ENCODE results near the gene POLG2. TPM values are rescaled to one million over a fixed set of nuclear protein-coding genes. Genes with fewer than 3 reads are reported as not detected.

Gene POLG2
- total RNA-seq, 1 experiment from 2014 or later = 22.8 TPM

GRCh38 chr17:64508683-64509082 lies 11.8 kb upstream of the POLG2 start:
- in situ Hi-C loops (cut with HindIII; ENCODE audit: low pct_unique_long_range_greater_than_20kb, low sequenced_read_pairs) = no loop called here
- no peak for DNase-seq (ENCODE audit: low read depth, low spot score)

GRCh38 chr17:64507413-64507782 lies 10.5 kb upstream of the POLG2 start:
- in situ Hi-C loops (cut with HindIII; ENCODE audit: low pct_unique_long_range_greater_than_20kb, low sequenced_read_pairs) = no loop called here
- peak; percentile 83 for DNase-seq (ENCODE audit: low read depth, low spot score)

- in situ Hi-C loops (cut with HindIII; ENCODE audit: low pct_unique_long_range_greater_than_20kb, low sequenced_read_pairs) = no loop called here
- DNase-seq (ENCODE audit: low read depth, low spot score) = peak; percentile 100
These were observed 9.9 kb upstream of the POLG2 start, which contains the start of gene CEP95 for GRCh38 chr17:64506576-64507412. Gene CEP95 (plus strand): TSS chr17:64506977. CDS start chr17:64507098, 121 bp downstream.

- DNase-seq (ENCODE audit: low read depth, low spot score) = peak; percentile 99
- in situ Hi-C loops (cut with HindIII; ENCODE audit: low pct_unique_long_range_greater_than_20kb, low sequenced_read_pairs) = no loop called here
These were observed 9.3 kb upstream of the POLG2 start, which contains the start of gene DDX5 for GRCh38 chr17:64506201-64506575. Gene DDX5 (minus strand): TSS chr17:64506289. CDS start chr17:64506119, 170 bp downstream.

- in situ Hi-C loops (cut with HindIII; ENCODE audit: low pct_unique_long_range_greater_than_20kb, low sequenced_read_pairs) = no loop called here
- DNase-seq (ENCODE audit: low read depth, low spot score) = peak; percentile 96
These were observed 8.7 kb upstream of the POLG2 start for GRCh38 chr17:64505340-64506200.

- in situ Hi-C loops (cut with HindIII; ENCODE audit: low pct_unique_long_range_greater_than_20kb, low sequenced_read_pairs) = no loop called here
- no peak for DNase-seq (ENCODE audit: low read depth, low spot score)
These were observed 8.0 kb upstream of the POLG2 start for GRCh38 chr17:64504769-64505339.

- in situ Hi-C loops (cut with HindIII; ENCODE audit: low pct_unique_long_range_greater_than_20kb, low sequenced_read_pairs) = no loop called here
- DNase-seq (ENCODE audit: low read depth, low spot score) = no peak
These were observed 7.2 kb upstream of the POLG2 start for GRCh38 chr17:64503821-64504768.

- DNase-seq (ENCODE audit: low read depth, low spot score) = no peak
- in situ Hi-C loops (cut with HindIII; ENCODE audit: low pct_unique_long_range_greater_than_20kb, low sequenced_read_pairs) = no loop called here
These were observed 6.5 kb upstream of the POLG2 start for GRCh38 chr17:64503341-64503740.

GRCh38 chr17:64502809-64503208 lies 6.0 kb upstream of the POLG2 start:
- DNase-seq (ENCODE audit: low read depth, low spot score) = no peak
- in situ Hi-C loops (cut with HindIII; ENCODE audit: low pct_unique_long_range_greater_than_20kb, low sequenced_read_pairs) = no loop called here

- in situ Hi-C loops (cut with HindIII; ENCODE audit: low pct_unique_long_range_greater_than_20kb, low sequenced_read_pairs) = no loop called here
- no peak for DNase-seq (ENCODE audit: low read depth, low spot score)
These were observed 5.2 kb upstream of the POLG2 start for GRCh38 chr17:64502021-64502420.

GRCh38 chr17:64500862-64501765 lies 4.3 kb upstream of the POLG2 start:
- DNase-seq (ENCODE audit: low read depth, low spot score) = no peak
- in situ Hi-C loops (cut with HindIII; ENCODE audit: low pct_unique_long_range_greater_than_20kb, low sequenced_read_pairs) = no loop called here

- DNase-seq (ENCODE audit: low read depth, low spot score) = no peak
- in situ Hi-C loops (cut with HindIII; ENCODE audit: low pct_unique_long_range_greater_than_20kb, low sequenced_read_pairs) = no loop called here
These were observed 3.6 kb upstream of the POLG2 start for GRCh38 chr17:64500487-64500859.

GRCh38 chr17:64499805-64500486 lies 3.1 kb upstream of the POLG2 start:
- DNase-seq (ENCODE audit: low read depth, low spot score) = no peak
- in situ Hi-C loops (cut with HindIII; ENCODE audit: low pct_unique_long_range_greater_than_20kb, low sequenced_read_pairs) = no loop called here

GRCh38 chr17:64498308-64499203 lies 1.7 kb upstream of the POLG2 start:
- in situ Hi-C loops (cut with HindIII; ENCODE audit: low pct_unique_long_range_greater_than_20kb, low sequenced_read_pairs) = no loop called here
- DNase-seq (ENCODE audit: low read depth, low spot score) = peak; percentile 57

GRCh38 chr17:64497565-64498035 lies 746 bp upstream of the POLG2 start:
- DNase-seq (ENCODE audit: low read depth, low spot score) = no peak
- in situ Hi-C loops (cut with HindIII; ENCODE audit: low pct_unique_long_range_greater_than_20kb, low sequenced_read_pairs) = no loop called here
